GM12872 (cell line): Measurements from ENCODE around the gene NTRK3.

Source experiments
- TF ChIP-seq, protein P1 (sequence below): IDR thresholded peaks from 3 replicates; pipeline ENCODE4 v1.5.1; 2011; ENCODE audit warnings: low read depth, mild to moderate bottlenecking, low read length, moderate library complexity; ENCODE audit not compliant: insufficient read depth

NTRK3 gene

DNA sequence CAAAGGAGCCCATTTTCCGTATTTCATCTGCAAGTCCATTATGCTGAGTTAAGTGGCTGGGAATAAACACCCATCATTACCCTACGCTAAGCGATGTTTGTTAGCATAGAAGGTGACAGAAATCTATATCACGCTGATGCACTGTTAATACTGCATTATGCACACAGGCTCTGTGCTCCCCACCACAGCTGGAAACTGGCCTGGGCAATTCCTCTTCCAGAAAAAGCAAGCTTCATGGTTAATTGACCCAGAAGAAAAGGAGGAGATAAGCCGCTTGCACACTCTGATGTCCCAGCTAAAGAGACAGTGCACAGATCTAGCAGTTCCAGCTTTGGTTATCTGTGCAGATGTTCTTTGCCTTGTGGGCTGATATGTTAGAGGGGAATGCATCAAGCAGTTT, 232.6 kb downstream of the NTRK3 start:
- TF ChIP-seq, protein P1, sequence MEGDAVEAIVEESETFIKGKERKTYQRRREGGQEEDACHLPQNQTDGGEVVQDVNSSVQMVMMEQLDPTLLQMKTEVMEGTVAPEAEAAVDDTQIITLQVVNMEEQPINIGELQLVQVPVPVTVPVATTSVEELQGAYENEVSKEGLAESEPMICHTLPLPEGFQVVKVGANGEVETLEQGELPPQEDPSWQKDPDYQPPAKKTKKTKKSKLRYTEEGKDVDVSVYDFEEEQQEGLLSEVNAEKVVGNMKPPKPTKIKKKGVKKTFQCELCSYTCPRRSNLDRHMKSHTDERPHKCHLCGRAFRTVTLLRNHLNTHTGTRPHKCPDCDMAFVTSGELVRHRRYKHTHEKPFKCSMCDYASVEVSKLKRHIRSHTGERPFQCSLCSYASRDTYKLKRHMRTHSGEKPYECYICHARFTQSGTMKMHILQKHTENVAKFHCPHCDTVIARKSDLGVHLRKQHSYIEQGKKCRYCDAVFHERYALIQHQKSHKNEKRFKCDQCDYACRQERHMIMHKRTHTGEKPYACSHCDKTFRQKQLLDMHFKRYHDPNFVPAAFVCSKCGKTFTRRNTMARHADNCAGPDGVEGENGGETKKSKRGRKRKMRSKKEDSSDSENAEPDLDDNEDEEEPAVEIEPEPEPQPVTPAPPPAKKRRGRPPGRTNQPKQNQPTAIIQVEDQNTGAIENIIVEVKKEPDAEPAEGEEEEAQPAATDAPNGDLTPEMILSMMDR, result no peak

DNA sequence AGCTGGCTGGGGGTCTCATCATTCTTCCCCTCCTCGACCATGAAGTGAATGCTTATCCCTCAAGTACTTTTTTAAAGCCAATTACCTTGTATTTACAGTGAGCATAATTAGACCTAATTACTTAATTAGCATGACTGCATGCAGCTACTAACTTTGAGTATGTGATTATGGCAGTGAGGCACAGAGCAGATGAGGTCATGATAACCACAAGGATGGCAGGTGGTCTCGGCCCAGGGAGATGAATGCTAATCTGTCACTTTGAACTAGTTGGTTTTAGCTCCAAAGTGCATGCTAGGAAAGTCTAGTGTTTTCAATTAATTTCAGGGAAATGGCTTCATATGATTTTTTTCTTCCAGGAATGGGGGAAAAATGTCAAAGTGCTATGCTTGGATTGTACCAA, 233.8 kb downstream of the NTRK3 start:
- TF ChIP-seq, protein P1, result no peak

DNA sequence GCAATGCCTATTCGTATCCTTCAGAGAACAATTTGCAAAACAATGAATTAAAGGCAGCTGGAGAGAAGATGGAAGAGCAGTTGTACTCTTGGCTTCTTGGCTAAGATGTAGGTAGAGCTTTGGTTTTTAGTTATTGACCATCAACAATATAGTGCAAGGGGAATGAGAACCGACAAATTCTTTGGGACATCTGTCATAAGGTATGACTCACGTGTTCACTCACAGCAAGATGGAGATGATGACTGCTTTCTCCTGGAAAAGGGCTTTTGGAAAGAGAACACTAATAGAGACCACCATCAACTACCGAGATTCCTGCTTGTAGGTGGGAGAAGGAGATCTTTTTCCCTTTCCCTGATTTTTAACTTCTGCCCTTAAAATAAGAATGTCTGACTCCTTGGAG, 234.9 kb downstream of the NTRK3 start:
- TF ChIP-seq, protein P1, result no peak

DNA sequence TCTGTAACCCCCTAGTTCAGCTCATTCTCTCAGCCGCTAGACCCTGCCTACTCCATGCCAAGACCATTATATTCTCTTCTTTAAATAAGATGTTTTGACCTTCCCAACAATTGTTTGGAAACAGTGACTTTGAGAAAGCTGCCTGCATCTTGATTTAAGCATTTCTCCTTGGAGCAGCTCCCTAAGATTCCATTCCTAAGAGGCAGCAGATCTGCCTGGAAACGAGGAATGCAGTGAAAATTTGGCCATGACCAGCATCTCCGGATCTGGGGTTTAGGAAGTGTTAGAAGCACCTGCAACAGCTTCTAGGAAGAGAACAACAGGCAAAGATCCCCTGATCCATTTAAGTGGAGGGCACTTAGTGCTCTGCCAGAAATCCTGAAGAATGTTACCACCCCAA, 235.7 kb downstream of the NTRK3 start:
- TF ChIP-seq, protein P1, result no peak

DNA sequence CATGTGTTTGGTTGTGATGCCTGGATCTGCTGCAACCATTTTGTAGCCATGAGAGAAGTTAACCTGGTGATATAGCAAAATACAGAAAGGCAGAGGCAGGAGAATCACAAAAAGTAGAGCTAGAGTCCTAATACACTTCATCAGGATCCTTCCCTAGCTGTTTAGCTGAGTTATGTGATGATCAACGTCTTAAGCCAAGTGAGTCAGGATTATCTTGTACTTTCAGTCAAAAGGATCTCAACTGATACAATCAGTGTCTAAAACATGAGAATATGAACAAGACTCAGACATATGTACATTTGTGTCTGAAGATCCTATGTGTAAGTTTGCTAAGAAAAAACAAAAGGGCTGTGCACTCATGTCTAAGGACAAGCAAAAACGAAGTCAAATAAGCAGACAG, 236.9 kb downstream of the NTRK3 start:
- TF ChIP-seq, protein P1, result no peak

DNA sequence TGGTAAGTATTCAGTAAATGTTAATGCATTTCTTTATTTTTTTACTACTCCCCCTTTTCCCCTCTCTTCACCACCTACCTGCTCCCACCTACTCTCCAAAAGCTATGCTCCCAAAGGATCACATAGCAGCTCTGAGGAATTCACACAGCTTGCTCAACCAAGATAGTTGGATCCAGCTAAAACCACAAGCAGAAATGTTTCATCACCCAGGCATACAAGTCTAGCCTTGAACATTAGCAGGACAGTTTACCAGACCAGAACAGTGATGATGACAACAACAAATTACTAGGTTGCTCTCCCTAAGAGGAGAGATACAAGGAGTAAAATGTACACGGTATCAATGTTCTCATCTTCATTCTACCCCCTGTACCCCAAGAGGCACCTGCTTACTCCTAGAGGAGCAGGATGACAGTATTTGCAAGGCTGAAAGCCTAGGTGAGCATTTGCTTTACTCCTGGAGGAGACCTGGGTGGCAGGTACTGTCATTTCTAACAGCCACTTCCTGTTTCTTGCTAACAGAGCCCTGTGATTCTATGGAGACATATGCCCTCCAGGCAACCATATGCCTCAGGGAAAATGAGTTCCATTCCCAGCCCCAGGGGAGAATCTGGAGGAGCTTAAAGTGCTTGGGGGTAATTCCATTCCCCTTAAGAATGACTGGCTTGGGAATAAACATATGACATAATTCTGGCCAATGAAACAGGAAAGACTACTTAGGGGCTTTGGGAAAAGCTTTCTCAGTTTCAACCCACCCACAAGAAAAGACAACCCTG, 237.5 kb downstream of the NTRK3 start:
- TF ChIP-seq, protein P1, result no peak

DNA sequence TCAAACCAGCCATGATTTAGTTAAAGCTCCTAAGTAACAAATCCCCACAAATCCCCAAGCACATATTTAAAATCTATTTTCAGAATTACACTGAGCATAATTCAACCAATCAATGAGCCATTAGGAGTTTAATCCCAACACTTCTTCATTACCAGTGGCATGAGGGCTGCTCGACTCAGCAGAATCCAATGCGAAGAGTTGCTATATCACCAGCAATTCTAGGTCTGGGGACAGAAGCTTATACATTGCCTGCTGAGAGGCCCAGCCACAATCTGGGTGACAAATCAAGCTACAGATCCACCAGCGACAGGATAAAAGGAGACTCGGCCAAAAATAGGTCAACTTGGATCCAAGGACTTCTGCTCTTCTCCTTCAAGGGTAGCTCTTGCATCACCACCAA, 238.8 kb downstream of the NTRK3 start:
- TF ChIP-seq, protein P1, result no peak
